Uterus (tissue), 2 donors: ENCODE measurements around the gene C2orf69.

Experiments
- POLR2A ChIP-seq, 2 donors: fragments of 450-650 bp; IDR thresholded peaks; one replicate each; pipeline ENCODE4 v1.6.1; 2016; ENCODE audit warnings: antibody characterized with exemption in 2 of 2, mild to moderate bottlenecking in 1 of 2, moderate library complexity in 1 of 2
- TF ChIP-seq, protein P1 (sequence below), 4 experiments: fragments of 200-600 bp in 2 of 4; fragments of 450-650 bp in 2 of 4; sonication (generic) in 2 of 4; IDR thresholded peaks; one replicate each; pipeline ENCODE4 v1.5.1; 2016 to 2019; ENCODE audit warnings: antibody characterized with exemption in 4 of 4, mild to moderate bottlenecking in 2 of 4, moderate library complexity in 1 of 4

DNA sequence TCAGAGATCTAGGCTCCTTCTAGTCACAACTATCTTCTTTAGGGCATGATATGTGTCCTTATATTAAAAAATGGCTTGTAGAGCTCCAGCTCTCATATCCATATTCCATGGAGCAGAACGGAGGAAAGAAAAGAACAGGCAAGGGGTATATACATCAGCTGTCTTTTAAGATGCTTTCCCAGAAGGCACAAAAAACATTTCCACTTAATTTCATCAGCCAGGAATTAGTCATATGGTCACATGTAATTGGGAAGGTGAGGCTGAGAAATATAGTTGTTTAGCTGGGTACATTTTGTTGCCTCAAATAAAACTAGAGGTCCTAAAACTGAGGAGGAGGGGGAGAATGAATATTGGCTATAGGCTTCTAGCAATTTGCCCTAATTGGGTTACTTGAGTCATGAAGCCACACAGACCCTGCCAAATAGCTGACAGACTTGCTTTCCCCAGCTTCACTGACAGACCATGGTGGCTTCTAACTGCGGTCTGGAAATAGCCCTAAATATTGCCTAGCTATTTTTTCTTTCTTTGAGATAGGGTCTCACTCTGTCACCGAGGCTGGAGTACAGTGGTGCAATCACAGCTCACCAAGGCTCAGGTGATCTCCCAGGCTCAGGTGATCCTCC lies 64.3 kb downstream of the C2orf69 start:
- TF ChIP-seq, protein P1, sequence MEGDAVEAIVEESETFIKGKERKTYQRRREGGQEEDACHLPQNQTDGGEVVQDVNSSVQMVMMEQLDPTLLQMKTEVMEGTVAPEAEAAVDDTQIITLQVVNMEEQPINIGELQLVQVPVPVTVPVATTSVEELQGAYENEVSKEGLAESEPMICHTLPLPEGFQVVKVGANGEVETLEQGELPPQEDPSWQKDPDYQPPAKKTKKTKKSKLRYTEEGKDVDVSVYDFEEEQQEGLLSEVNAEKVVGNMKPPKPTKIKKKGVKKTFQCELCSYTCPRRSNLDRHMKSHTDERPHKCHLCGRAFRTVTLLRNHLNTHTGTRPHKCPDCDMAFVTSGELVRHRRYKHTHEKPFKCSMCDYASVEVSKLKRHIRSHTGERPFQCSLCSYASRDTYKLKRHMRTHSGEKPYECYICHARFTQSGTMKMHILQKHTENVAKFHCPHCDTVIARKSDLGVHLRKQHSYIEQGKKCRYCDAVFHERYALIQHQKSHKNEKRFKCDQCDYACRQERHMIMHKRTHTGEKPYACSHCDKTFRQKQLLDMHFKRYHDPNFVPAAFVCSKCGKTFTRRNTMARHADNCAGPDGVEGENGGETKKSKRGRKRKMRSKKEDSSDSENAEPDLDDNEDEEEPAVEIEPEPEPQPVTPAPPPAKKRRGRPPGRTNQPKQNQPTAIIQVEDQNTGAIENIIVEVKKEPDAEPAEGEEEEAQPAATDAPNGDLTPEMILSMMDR (IDR thresholded peaks at IDR 0.05) = no peak
- TF ChIP-seq POLR2A (IDR thresholded peaks at IDR 0.05) = no peak
